Keratinocyte (primary cell): ENCODE results near the gene ATP9B.

Experiments
- CTCF ChIP-seq, 3 experiments: IDR thresholded peaks in 1 of 3; conservative IDR thresholded peaks in 1 of 3; optimal IDR thresholded peaks in 1 of 3; 2 replicates in 2 of 3; 3 replicates in 1 of 3; pipeline versions ENCODE3 to v1.5.1; 2011; ENCODE audit warnings: low read length in 3 of 3, mild to moderate bottlenecking in 3 of 3, moderate library complexity in 2 of 3, control low read depth in 1 of 3, inconsistent platforms in 1 of 3; ENCODE audit not compliant: insufficient read depth in 2 of 3; ENCODE audit errors: extremely low read depth in 1 of 3
- EZH2 ChIP-seq: IDR thresholded peaks from one replicate; pipeline ENCODE4 v1.6.1; 2012; ENCODE audit warnings: inconsistent platforms, mild to moderate bottlenecking, low read length, moderate library complexity

- TF ChIP-seq CTCF (optimal IDR thresholded peaks at IDR 0.05 in 1 of 3, IDR thresholded peaks at IDR 0.05 in 1 of 3, conservative IDR thresholded peaks at IDR 0.05 in 1 of 3; ENCODE audit: extremely low read depth in 1 of 3, insufficient read depth in 2 of 3, low read length in 3 of 3) (no peak), EZH2 (no peak)
Observed at GRCh38 chr18:79328887-79329286, 259.7 kb downstream of the ATP9B start.
